Measurements from ENCODE around the gene ZNF526. TPM values are rescaled to one million over a fixed set of nuclear protein-coding genes. Genes with fewer than 3 reads are reported as not detected.

ZNF526 gene
- total and polyA plus RNA-seq, 9 of the 15 experiments (the other 6 are each of a cell fraction or from before 2014, with no cell fraction given) = 1.3 to 17.9 (median 6.2) TPM

- TF ChIP-seq VEZF1 (CRISPR knock-in tag; IDR thresholded peaks at IDR 0.05) (peak; percentile 79), TFE3 (CRISPR knock-in tag; IDR thresholded peaks at IDR 0.05) (no peak; the same call in 1 of the 2 replicates), RBM14 (IDR thresholded peaks at IDR 0.05; ENCODE audit: borderline replicate concordance, insufficient read depth, low read depth, low read length) (no peak), USF1 (CRISPR knock-in tag; IDR thresholded peaks at IDR 0.05) (peak; percentile 35), MBD1 (CRISPR knock-in tag; IDR thresholded peaks at IDR 0.05) (no peak), USF2 (CRISPR knock-in tag; IDR thresholded peaks at IDR 0.05) (peak; percentile 26; the same call in 1 of the 2 replicates), CHD2 (IDR thresholded peaks at IDR 0.05; ENCODE audit: low read depth, low read length) (no peak), ZNF512 (tag; IDR thresholded peaks at IDR 0.05) (no peak), ZBED1 (IDR thresholded peaks at IDR 0.05) (no peak), CC2D1A (IDR thresholded peaks at IDR 0.05) (no peak), ZNF274 (IDR thresholded peaks at IDR 0.05; ENCODE audit: borderline replicate concordance, low read depth, low read length) (no peak), SIX5 (IDR thresholded peaks at IDR 0.05; ENCODE audit: borderline replicate concordance in 1 of 2, insufficient read depth in 1 of 2, low read depth in 1 of 2, low read length in 2 of 2) (no peak), HNRNPK (IDR thresholded peaks at IDR 0.05; ENCODE audit: low read depth, low read length, poor library complexity, severe bottlenecking) (no peak), ZNF184 (CRISPR knock-in tag; IDR thresholded peaks at IDR 0.05) (no peak), ZNF780A (CRISPR knock-in tag; IDR thresholded peaks at IDR 0.05) (no peak), ZBTB26 (CRISPR knock-in tag; IDR thresholded peaks at IDR 0.05) (no peak), NR1H2 (CRISPR knock-in tag; IDR thresholded peaks at IDR 0.05) (no peak)
These were observed 32.5 kb downstream of the ZNF526 start (continued) for GRCh38 chr19:42252365-42253244.

Measured in K562 (cell line).